ENCODE measurements around the gene RASEF. TPM values are rescaled to one million over a fixed set of nuclear protein-coding genes. Genes with fewer than 3 reads are reported as not detected.
"Not testable (repeated sequence)": the region's sequence is repeated elsewhere in the genome, so short reads cannot be mapped to it uniquely, and the experiment has no call there.

The RASEF gene
- total and polyA plus RNA-seq, 8 donors: 3.9 to 96.5 (median 45.6) TPM

DNA sequence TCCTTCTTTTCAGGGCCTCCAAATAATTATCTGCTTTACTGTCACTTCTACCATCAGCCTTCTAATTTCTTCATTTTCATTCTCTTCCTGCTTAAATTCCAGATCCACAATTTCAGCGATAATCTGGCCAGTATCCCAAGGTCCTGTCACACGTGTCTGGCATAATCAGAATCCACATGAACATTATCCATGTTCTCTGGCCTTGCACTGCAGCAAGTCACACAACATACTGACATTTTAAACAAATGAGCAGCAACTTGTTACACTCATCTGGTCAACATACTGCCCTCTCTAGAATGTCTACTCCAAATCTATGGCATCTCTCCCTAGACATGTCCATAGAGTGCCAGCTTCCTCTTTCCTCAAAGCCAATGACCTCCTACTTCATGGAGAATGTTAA, 43.8 kb upstream of the RASEF start:
- H3K4me1 ChIP-seq: no peaks in the 10 kb centered on the region
- TF ChIP-seq POLR2A (IDR thresholded peaks at IDR 0.05) (no peak), EP300 (IDR thresholded peaks at IDR 0.05) (no peak), POLR2AphosphoS5 (IDR thresholded peaks at IDR 0.05) (no peak)
- TF ChIP-seq, protein P1, sequence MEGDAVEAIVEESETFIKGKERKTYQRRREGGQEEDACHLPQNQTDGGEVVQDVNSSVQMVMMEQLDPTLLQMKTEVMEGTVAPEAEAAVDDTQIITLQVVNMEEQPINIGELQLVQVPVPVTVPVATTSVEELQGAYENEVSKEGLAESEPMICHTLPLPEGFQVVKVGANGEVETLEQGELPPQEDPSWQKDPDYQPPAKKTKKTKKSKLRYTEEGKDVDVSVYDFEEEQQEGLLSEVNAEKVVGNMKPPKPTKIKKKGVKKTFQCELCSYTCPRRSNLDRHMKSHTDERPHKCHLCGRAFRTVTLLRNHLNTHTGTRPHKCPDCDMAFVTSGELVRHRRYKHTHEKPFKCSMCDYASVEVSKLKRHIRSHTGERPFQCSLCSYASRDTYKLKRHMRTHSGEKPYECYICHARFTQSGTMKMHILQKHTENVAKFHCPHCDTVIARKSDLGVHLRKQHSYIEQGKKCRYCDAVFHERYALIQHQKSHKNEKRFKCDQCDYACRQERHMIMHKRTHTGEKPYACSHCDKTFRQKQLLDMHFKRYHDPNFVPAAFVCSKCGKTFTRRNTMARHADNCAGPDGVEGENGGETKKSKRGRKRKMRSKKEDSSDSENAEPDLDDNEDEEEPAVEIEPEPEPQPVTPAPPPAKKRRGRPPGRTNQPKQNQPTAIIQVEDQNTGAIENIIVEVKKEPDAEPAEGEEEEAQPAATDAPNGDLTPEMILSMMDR (IDR thresholded peaks at IDR 0.05): no peak
- no peak overlapping the region for H3K27ac ChIP-seq
- 75 to 84% (median 78%) methylated on average over 2 of the region's 2 CpGs for WGBS, 5 donors
- H3K27me3 ChIP-seq: no peaks in the 10 kb centered on the region
- no peaks in the 10 kb centered on the region for H3K9me3 ChIP-seq
- intact Hi-C loops (cut with DNase I; ENCODE audit: low total_unique reads): no loop called here
- H3K4me3 ChIP-seq: no peak overlapping the region
- H3K36me3 ChIP-seq: no peaks in the 10 kb centered on the region
- no peak for DNase-seq

DNA sequence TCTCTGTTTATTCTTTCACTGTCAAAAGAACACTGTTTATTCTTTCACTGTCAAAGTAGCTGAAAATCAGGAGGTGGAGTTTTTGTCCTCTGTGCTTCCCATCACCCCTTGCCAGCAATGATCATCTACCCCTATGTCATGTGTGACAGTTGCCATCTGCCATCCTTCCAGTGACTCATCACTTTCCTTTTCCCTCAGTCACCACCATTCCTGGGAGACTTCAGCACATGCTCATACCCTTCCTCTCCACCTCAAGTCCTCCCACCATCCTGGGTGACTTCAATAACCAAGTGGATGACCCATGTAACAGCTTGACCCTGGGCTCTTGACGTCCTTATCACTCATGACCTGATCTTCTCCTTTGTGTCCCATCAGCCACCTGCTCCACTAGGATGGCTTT, 43.3 kb upstream of the RASEF start:
- intact Hi-C loops (cut with DNase I; ENCODE audit: low total_unique reads): no loop called here
- H3K4me1 ChIP-seq: no peaks in the 10 kb centered on the region
- H3K36me3 ChIP-seq: no peaks in the 10 kb centered on the region
- H3K9me3 ChIP-seq: no peaks in the 10 kb centered on the region
- WGBS, 5 donors: 69 to 77% (median 74%) methylated on average over 1 of the region's 1 CpG
- TF ChIP-seq, protein P1 (IDR thresholded peaks at IDR 0.05): no peak
- TF ChIP-seq POLR2A (IDR thresholded peaks at IDR 0.05): no peak
- no peak for TF ChIP-seq EP300 (IDR thresholded peaks at IDR 0.05)
- TF ChIP-seq POLR2AphosphoS5 (IDR thresholded peaks at IDR 0.05): no peak
- H3K27ac ChIP-seq: no peak overlapping the region
- no peak overlapping the region for H3K4me3 ChIP-seq
- H3K27me3 ChIP-seq: no peaks in the 10 kb centered on the region
- DNase-seq: no peak

DNA sequence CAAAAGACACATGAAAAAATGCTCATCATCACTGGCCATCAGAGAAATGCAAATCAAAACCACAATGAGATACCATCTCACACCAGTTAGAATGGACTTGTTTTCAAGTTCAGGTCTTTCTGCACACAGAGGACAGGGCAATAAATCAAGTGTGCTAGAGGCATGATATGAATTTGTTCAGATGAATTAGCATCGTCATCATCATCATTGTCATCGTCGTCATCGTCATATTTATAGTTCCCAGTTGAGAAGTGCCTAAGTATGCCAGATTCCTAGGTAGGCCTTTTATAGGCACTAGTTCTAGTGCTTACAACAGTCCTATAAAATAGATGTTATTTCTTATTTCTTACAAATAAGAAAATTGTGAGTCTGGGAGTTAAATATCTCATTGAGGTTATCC, 34.7 kb upstream of the RASEF start:
- WGBS, 5 donors: 96 to 98% (median 98%) methylated on average over 4 of the region's 4 CpGs
- H3K9me3 ChIP-seq: no peaks in the 10 kb centered on the region
- intact Hi-C loops (cut with DNase I; ENCODE audit: low total_unique reads): no loop called here

DNA sequence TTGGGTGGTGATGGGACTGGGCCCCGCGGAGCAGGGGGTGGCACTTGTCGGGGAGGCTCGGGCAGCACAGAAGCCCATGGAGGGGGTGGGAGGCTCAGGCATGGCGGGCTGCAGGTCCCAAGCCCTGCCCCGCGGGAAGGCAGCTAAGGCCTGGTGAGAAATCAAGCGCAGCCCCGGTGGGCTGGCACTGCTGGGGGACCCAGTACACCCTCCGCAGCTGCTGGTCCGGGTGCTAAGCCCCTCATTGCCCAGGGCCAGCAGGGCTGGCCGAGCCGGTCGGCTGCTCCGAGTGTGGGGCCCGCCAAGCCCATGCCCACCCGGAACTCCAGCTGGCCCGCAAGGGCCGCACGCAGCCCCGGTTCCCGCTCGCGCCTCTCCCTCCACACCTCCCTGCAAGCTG, 30.4 kb upstream of the RASEF start:
- intact Hi-C loops (cut with DNase I; ENCODE audit: low total_unique reads); H3K36me3 ChIP-seq; H3K4me1 ChIP-seq; H3K27me3 ChIP-seq; H3K4me3 ChIP-seq; H3K27ac ChIP-seq; H3K9me3 ChIP-seq; DNase-seq: not testable (repeated sequence)
- WGBS, 5 donors: 87 to 100% (median 93%) methylated on average over 12 to 24 of the region's 24 CpGs

More for the DNA sequence above, 34.7 kb upstream of the RASEF start:
- no peak for DNase-seq
- no peaks in the 10 kb centered on the region for H3K27me3 ChIP-seq
- H3K36me3 ChIP-seq: no peaks in the 10 kb centered on the region
- H3K4me3 ChIP-seq: no peak overlapping the region
- H3K27ac ChIP-seq: no peak overlapping the region
- H3K4me1 ChIP-seq: no peaks in the 10 kb centered on the region
- no peak for TF ChIP-seq POLR2AphosphoS5 (IDR thresholded peaks at IDR 0.05)
- no peak for TF ChIP-seq POLR2A (IDR thresholded peaks at IDR 0.05)
- TF ChIP-seq, protein P1 (IDR thresholded peaks at IDR 0.05): no peak
- TF ChIP-seq EP300 (IDR thresholded peaks at IDR 0.05): no peak

DNA sequence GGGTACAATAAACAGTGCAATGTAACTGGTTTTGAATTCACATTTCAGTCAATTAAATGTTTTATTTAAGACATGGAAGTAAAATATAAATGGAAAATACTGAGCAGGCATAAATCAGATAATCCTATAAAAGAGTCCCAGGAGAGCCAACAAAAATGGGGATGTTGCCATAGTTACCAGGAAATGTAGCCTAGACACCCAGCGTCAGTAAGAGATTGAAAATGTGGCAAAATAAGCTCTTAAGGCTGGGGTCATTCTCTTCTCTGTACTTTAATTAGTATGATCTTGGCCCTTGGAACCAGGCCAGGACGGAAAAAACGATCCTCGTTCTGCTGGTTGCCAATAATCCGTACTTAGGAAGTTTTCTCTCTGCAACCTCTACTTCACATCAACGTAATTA, 18.9 kb upstream of the RASEF start:
- no peak overlapping the region for H3K4me3 ChIP-seq
- no peaks in the 10 kb centered on the region for H3K27me3 ChIP-seq
- H3K4me1 ChIP-seq: no peaks in the 10 kb centered on the region
- DNase-seq: peak in 1 of 2 donors; percentile 26
- intact Hi-C loops (cut with DNase I; ENCODE audit: low total_unique reads): no loop called here
- whole genome bisulfite sequencing, 5 donors: 66 to 81% (median 79%) methylated on average over 6 of the region's 6 CpGs
- no peaks in the 10 kb centered on the region for H3K36me3 ChIP-seq
- no peaks in the 10 kb centered on the region for H3K9me3 ChIP-seq
- H3K27ac ChIP-seq: no peak overlapping the region
- TF ChIP-seq EP300 (IDR thresholded peaks at IDR 0.05) (no peak), POLR2AphosphoS5 (IDR thresholded peaks at IDR 0.05) (no peak), POLR2A (IDR thresholded peaks at IDR 0.05) (no peak)
- TF ChIP-seq, protein P1 (IDR thresholded peaks at IDR 0.05): no peak

Measured in stomach (tissue), 9 donors.